Retinal pigment epithelial cell (primary cell): ENCODE results near the gene PRCC.
"Not testable (repeated sequence)": the region's sequence is repeated elsewhere in the genome, so short reads cannot be mapped to it uniquely, and the experiment has no call there.

Source experiments
- DNase-seq: peaks from one replicate; pipeline ENCODE4 v3.0.0-alpha.2; 2010; ENCODE audit warnings: low read depth
- H3K4me3 ChIP-seq: 2 replicates; pipeline ENCODE4 v1.5.1; 2011; ENCODE audit warnings: mild to moderate bottlenecking, low read length, control low read depth, moderate library complexity
- TF ChIP-seq, protein P1 (sequence below): conservative IDR thresholded peaks from 2 replicates; pipeline ENCODE4 v1.5.1; 2011; ENCODE audit warnings: low read depth, low read length, control low read depth, inconsistent platforms

The PRCC gene

DNA sequence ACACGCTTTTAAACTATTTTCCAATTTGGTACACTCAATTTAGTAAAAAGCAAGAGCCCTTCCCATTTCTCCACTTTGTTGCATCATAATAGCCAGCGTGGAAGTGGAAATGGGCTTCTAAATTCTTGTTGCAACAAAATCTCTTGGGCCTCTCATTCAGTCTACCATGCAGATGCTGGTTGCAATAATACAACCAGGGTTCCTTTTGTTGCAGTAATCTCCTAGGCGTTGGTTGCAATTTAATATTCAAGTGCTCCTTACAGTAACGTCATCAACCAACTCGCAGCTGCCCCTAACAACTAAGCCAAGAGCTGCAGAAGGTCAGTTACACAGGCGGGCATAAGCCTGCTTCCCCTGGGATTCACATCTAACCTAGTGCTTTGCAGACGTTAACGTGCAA, 13.1 kb upstream of the PRCC start:
- no peak overlapping the region for H3K4me3 ChIP-seq
- DNase-seq = no peak
- TF ChIP-seq, protein P1, sequence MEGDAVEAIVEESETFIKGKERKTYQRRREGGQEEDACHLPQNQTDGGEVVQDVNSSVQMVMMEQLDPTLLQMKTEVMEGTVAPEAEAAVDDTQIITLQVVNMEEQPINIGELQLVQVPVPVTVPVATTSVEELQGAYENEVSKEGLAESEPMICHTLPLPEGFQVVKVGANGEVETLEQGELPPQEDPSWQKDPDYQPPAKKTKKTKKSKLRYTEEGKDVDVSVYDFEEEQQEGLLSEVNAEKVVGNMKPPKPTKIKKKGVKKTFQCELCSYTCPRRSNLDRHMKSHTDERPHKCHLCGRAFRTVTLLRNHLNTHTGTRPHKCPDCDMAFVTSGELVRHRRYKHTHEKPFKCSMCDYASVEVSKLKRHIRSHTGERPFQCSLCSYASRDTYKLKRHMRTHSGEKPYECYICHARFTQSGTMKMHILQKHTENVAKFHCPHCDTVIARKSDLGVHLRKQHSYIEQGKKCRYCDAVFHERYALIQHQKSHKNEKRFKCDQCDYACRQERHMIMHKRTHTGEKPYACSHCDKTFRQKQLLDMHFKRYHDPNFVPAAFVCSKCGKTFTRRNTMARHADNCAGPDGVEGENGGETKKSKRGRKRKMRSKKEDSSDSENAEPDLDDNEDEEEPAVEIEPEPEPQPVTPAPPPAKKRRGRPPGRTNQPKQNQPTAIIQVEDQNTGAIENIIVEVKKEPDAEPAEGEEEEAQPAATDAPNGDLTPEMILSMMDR = no peak

DNA sequence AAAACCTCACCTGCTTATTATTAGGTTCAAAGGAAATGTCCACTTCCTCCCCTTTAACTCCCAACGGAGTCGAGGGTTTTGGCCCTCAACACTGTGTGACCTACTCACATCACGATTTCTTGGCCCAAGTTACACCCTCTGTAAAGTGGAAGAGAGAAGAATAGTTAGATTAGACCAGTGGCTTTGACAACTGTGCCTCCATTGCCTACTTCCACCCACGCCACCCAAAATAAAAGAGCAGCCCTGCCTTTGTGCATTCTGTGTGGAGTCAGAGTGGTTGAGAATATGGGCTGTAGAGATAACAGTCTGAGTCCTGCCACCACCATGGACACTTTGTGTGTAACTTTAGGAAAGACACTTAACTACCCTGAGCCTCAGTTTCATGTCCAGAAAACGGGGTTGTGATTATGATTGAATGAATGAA, 11.8 kb upstream of the PRCC start:
- DNase-seq = no peak
- TF ChIP-seq, protein P1 = no peak
- no peak overlapping the region for H3K4me3 ChIP-seq

DNA sequence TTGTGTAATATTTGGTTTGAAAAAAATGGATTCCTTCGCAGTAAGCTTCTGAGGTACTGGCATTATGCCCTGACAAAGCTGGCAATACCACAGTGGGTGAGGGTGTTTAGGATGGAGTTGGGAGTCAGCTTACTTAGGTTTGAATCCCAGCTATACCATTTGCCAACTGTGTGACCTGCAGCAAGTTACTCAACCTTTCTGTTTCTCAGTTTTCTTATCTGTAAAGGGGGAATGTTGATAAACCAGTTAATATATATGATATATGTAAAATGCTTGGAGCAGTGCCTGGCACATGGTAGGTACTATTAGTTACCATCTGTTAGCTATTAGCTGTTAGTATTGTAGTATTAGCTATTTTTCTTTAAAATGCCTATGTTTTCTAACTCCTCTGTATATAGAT, 11.0 kb upstream of the PRCC start:
- DNase-seq = no peak
- no peak overlapping the region for H3K4me3 ChIP-seq
- TF ChIP-seq, protein P1 = no peak

DNA sequence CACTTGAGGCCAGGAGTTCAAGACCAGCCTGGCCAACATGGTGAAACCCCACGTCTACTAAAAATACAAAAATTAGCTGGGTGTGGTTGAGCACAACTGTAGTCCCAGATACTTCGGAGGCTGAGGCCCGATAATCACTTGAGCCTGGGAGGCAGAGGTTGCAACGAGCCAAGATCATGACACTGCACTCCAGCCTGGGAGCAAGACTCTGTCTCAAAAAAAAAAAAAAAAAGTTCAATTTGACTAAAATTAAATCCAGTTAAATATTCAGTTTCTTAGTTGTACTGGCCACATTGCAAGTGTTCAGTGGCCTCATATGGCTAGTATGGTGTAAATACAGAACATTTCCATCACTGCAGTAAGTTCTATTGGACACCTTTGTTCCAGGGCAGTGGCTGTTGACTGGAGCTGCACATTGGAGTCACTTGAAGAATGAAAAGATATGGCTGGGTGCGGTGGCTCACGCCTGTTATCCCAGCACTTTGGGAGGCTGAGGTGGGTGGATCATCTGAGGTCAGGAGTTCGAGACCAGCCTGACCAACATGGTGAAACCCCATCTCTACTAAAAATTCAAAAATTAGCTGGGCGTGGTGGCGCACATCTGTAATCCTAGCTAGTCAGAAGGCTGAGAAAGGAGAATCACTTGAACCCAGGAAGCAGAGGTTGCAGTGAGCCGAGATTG, 9.6 kb upstream of the PRCC start:
- DNase-seq = not testable (repeated sequence)

DNA sequence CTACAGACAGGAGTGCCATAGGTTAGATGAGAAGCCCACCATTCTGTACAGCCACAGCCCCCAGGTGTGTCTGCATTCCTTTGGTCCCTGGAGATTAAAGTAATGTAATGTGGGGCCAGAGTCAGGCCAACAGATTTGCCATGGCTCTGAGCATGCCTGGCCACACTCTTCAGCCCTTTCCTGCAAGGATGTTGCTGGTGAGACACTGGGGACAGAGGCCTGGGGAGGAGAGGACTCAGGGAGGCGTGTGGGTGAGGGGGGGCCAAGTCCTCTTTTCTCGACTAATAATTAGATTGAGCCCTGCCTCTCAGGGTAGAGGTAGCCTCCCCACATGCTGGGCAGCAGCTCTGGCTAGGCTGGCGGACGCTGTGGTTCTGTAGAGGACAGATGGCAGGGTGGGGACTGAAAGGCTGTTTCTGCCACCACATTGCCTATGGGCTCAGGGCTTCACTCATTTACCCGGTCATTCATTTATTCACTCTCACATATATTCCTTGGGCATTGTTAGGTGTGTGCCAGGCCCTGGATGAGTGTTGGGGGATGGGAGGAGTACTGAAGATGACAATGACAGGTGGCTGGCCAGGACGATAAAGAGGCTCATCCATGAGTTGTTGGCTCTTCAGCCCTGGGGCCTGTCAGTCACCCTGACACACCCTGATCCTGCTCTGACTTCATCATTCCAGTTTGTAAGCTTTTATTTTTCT, 7.1 kb upstream of the PRCC start:
- H3K4me3 ChIP-seq = no peak overlapping the region
- DNase-seq = no peak
- TF ChIP-seq, protein P1 = no peak

More for the DNA sequence above, 9.6 kb upstream of the PRCC start:
- H3K4me3 ChIP-seq = not testable (repeated sequence)

DNA sequence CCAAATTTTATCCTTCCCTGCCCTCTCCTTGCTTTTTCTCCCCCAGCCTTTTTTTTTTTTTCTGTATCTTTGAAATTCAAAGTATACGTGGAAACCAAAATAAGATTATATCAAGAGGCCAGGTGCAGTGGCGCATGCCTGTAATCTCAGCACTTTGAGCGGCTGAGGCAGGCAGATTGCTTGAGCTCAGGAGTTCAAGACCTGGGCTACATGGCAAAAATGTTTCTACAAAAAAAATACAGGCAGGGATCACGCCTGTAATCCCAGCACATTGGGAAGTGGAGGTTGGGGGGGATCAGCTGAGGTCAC, 6.6 kb upstream of the PRCC start:
- TF ChIP-seq, protein P1 = no peak
- DNase-seq = no peak
- H3K4me3 ChIP-seq = no peak overlapping the region

DNA sequence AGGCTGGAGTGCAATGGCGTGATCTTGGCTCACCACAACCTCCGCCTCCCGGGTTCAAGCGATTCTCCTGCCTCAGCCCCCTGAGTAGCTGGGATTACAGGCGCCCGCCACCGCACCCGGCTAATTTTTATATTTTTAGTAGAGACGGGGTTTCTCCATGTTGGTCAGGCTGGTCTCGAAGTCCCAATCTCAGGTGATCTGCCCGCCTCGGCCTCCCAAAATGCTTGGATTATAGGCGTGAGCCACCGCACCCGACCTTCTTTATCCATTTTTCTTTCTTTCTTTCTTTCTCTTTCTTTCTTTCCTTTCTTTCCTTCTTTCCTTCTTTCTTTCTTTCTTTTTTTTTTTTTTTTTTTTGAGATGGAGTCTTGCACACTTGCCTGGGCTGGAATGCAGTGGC, 2.2 kb upstream of the PRCC start:
- not testable (repeated sequence) for H3K4me3 ChIP-seq

DNA sequence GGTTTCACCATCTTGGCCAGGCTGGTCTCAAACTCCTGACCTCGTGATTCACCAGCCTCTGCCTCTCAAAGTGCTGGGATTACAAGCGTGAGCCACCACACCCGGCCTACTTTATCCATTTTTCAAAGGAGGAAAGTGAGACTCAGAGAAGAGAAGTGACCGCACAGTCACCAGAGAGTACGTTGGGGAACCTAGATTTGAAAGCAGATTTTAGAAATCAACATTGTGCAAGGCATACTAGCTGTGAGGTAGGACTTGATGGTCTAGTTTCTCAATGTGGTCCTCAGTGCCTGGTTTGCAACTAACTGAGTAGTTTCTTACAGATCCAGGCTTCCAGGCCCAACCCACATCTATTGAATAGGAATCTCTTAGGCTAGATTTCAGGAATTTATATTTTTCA, 1.7 kb upstream of the PRCC start:
- TF ChIP-seq, protein P1 = no peak
- H3K4me3 ChIP-seq = no peak overlapping the region
- no peak for DNase-seq

More for the DNA sequence above, 2.2 kb upstream of the PRCC start:
- not testable (repeated sequence) for DNase-seq
